Activated CD8-positive, alpha-beta memory T cell treated with anti-CD3 and anti-CD28 coated beads for 4 hours (primary cell): Measurements from ENCODE around the gene GLI3.

Experiments
- DNase-seq, 2 donors: peaks; one replicate each; pipeline ENCODE4 v3.0.0-alpha.2; 2020; ENCODE audit warnings: low read depth in 2 of 2

The GLI3 gene

GRCh38 chr7:42236266-42236975 lies 588 bp downstream of the GLI3 start:
- DNase-seq: no peak

DNA sequence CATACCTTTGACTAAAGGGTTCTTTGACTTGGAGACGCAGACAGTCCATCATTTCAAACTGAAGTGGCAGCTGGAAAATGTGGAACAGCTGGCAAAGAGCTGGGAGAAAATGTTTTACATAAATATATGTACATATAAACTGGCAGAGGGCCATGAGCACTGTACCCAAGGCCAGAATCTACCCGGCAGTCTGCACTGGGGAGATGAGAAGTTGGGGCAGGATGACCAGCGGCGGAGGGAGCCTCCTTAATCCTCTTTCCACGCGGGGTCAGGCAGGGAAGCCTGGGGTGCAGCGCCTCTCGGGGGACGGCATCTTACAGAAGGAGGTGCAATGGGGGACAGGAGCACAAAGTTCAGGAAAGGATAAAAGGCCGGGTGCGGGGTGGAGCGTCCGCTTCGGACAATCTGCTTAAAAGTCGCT lies 1.3 kb downstream of the GLI3 start:
- DNase-seq: no peak

DNA sequence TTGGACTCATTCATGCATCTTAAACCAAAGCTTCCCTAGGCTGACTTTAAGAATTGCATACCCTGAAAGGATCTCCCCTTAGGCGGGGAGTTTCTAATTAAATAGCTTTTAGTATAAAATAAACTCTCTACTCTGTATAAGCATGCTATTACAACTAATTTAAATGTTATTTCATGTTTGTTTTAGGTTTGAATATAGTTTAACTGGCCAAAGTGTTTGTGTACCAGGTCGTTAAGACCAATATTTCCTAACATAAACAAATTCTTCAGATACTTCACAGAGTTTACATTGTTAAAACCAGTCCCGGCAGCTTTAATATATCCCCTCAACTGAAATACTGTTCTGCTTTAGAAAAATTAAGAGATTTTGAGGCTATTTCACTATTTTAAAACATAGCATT lies 2.3 kb downstream of the GLI3 start:
- DNase-seq: no peak

DNA sequence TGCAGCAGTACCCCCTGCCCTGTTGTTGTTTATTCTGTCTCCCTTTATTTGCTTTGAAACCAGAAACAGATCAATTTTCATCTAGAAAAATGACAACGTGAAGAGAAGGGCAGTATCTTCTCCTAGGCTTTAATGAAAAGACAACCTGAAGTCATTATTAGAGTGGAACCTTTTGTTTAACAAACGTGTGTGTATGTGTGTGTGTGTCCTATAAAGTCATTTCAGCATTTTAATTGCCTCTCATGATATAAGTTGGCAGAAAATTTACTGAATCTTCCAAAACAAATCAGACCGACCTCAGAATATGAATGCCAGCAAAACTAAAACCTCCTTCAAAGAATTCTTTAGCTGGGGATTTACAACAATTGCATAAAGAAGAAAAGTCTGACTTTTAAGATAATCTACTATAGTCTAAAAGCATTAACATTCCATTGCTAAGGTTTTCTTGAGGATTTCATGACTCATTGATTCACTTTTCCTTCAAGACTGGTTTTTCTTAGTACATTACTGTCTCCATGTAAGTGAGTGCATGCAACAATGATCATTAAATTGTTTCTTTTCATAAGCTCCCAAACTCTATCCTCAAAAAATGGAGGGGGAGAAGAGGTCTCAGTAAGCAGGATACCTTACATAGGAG lies 3.2 kb downstream of the GLI3 start:
- DNase-seq: no peak

- no peak for DNase-seq
Measured at GRCh38 chr7:42233171-42233570, 3.8 kb downstream of the GLI3 start.

DNA sequence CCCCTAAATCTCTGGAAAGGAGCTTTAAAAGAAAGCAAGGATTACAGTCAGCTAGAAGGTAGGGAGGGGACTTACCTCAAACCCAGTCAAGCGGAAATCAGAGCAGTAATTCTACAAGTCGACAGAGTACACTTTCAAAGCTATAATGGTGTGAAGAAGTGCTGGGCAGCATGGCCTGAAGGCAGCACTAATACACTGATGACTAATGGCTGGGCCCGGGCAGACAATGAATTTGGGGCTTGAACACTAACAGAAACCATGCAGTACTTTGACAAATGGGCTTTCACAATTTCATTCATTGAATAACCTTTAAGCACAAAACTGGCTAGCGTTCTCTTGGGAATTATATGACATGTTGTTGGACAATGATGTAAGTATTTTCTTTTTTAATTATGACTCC lies 4.7 kb downstream of the GLI3 start:
- DNase-seq: no peak

DNA sequence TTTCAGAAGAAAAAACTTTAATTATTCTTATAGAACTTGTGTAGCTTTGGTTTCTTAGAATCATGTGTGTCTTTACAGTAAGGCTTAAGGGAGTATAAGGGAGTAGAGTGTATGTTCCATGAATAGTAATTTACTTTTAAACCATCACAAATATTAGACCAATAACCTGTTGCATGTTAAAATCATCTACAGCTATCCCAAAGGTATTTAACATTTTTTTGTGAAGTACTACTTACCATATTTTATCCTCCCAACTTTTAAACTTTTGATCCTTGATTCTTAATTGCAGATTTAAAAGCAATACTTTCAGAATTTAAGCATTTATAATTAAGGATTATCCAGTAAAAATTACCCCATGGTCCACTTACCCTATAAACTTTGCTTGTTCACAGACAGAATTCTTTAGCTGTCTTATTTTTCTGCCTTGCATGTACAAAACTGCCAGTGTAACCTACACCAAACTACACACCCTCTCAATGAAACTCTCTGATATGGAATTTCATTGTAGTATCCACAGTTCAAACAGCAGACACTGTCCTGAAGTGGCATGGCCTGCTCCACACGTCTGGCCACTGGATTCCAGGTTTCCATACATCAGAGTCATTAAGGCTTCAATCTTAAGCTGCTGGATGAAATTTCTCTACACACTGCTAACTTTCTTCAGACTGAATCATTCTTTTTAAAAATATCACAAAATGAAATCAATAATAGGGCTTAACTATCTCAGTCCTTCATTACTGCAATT lies 5.8 kb downstream of the GLI3 start:
- DNase-seq: no peak

- no peak for DNase-seq
Measured at GRCh38 chr7:42227936-42228591, 8.9 kb downstream of the GLI3 start.

DNA sequence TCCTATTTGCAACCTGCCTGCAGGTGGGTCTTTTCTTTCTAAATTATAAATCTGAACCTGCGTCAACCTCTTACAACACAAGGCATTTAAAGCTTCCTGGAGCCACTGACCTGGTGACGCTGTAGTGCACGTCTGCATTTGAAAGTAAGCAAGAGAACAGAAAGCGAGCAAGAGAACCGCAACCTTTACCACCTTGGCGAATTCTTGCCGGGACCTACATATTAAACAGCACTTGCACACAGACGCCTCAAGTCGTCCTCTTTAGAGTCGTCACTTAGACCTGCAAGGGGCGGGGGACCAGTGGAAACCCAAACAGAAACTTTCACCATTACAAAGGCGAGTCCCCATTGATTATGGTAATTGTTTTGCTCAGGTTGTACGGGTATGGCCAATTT lies 9.5 kb downstream of the GLI3 start:
- no peak for DNase-seq

DNA sequence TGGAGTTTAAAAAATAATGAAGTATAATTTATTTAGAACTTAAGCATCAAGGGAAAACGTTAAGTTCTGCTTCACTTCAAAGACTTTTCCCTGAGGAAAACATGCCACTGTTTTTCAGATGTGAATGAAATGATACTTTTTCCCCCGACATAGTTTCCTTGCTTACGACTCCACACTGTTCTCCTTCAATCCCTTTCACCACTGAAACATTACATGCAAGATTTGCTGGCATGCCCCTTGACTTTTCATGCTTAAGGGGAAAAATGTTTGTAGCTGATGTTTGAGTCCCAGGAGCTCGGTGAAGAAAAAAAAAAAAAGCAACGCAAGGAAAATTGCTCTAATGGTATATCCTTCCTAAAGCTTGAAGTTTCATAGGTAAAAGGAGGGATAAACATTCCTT lies 10.0 kb downstream of the GLI3 start:
- DNase-seq: no peak

- DNase-seq: no peak
Measured at GRCh38 chr7:42226354-42226941, 10.6 kb downstream of the GLI3 start.

DNA sequence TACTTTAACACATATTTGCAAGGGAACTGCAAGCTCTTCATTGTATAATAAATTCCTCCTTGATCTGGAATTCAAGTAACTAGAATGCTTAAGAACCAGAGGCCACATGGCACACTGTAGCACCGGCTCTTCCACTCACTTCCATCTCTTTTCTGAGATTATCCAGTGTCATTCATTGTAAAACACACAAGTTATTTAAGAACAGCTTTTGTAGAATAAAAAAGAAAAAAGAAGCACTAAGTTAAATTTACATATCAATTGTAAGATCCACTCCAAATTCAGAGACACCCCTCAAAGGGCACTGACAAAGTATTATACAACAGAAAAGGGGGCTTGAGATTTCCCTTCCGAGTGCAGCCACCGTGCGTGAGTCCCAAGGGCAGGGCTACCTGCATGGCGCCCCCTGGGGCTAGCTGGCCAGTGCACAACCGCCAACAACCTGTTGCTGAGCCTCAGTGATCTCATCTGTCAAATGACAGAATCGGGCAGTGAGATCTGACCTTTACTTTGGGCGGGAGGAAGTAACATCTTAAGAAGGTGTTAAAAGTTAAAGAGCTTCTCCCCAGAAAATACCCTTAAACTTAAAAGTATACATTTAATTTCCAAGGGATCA lies 12.5 kb downstream of the GLI3 start:
- no peak for DNase-seq

- DNase-seq: no peak
Measured at GRCh38 chr7:42222891-42223290, 14.1 kb downstream of the GLI3 start.

GRCh38 chr7:42222125-42222524 lies 14.9 kb downstream of the GLI3 start:
- DNase-seq: no peak

DNA sequence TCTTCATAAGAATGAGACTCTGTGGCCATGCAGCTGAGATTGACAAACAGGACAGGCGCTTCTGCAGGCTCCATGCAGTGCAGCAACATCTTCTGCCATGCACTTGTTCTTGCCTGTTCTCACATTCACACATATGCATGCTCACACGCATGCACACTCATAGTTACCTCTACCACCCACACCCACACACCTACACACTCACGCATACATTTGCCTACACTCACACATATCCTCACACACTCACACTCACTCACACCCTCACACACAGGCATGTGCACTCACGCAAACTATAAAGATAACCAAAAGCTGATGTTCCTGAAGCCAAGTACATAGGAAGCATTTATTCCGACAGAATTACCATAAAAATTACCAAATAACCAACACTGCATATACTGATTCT lies 15.7 kb downstream of the GLI3 start:
- no peak for DNase-seq

- DNase-seq: no peak
Measured at GRCh38 chr7:42219447-42219846, 17.6 kb downstream of the GLI3 start.

GRCh38 chr7:42218248-42218647 lies 18.8 kb downstream of the GLI3 start:
- DNase-seq: no peak

GRCh38 chr7:42217548-42217947 lies 19.5 kb downstream of the GLI3 start:
- no peak for DNase-seq

DNA sequence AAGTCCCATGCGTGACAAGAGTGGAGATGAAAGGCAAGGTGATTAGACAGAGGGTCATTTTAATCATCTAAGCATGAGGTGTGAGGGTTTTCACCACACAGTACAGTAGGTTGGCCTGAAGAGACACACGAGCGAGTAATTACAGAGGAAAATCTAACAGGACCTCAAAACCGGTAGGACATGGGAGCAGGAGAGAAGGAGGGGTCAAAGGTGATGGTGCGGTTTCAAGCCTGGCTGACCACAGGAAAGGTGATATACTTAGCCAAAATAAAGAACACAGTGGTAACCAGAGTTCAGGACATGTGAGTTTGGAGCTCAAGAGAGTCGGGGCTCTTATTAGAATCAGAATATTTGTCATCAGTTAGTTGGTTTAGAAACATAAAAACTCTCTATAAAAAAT lies 20.0 kb downstream of the GLI3 start:
- no peak for DNase-seq

GRCh38 chr7:42214060-42214679 lies 22.8 kb downstream of the GLI3 start:
- no peak for DNase-seq

DNA sequence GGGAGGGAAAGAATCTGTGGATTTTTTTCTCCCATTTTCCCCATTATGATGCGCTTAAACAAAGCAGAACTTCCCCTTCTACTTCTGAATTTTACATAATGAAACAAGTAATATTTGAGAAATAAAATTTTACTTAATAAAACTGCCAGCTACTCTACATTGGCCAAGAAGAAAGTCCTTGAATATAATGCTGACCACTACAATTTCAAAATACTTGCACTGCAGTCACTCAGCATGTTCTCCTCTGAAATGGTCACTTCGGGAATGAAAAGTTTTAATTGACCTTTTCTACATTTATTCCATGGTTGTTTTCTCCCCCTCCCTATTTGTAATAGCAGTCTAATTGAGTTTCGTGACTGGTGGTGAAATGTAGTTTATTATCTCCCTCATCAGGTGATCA lies 23.9 kb downstream of the GLI3 start:
- no peak for DNase-seq
